Measurements from ENCODE around the gene FN3KRP. TPM values are rescaled to one million over a fixed set of nuclear protein-coding genes. Genes with fewer than 3 reads are reported as not detected.
A peak's percentile ranks its signal among the peaks of the same experiment; 100 is the strongest.
"Not testable (repeated sequence)": the region's sequence is repeated elsewhere in the genome, so short reads cannot be mapped to it uniquely, and the experiment has no call there.

Gene FN3KRP
- total and polyA plus RNA-seq, 11 donors = 6.8 to 23.1 (median 15.8) TPM

DNA sequence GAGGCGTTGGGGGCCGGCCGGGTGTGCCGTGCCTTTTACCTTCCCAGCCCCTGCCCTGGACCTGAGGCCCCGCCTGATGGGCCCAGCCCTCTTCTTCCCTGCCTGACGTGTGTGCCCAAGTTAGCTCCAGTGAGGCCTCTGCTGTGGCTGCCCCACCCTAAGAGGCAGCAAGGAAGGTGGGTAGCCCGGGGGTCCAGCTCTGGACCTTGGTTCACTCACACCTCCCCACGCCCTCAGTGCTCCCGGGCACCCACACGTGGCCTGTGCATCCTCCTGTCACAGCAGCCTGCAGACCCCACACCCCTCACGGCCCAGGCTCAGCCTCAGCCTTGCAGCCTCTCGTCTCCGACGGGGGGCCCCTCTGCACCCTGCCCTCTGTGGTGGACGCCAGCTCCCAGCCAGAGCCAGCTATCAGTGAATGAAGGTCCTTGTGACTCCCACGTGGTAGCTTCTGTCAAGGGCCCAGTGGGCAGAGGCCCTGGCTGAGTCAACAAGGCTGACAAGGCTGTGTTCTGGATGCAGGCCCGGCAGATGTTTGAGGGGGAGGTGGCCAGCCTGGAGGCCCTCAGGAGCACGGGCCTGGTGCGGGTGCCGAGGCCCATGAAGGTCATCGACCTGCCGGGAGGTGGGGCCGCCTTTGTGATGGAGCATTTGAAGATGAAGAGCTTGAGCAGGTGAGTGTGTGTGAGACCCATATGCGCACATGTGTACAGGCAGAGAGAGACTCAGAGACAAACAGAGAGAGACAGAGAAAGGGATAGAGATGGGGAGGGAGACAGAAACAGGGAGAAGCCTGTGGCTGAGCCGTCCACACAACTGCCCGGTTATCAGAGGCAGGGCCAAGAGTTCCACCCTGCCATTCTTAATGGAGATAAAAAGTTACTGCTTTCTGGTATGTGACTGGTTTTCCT lies 21.7 kb downstream of the FN3KRP start:
- Histone ChIP-seq H3K9me3 (peaks cover 0 to 19% (median 2%) of the 10 kb centered on the region in 12 donors), H3K4me1 (peaks cover 0 to 31% (median 9%) of the 10 kb centered on the region in 12 donors), H3K36me3 (peaks cover 0 to 47% (median 41%) of the 10 kb centered on the region in 9 donors), H3K27ac (peak overlapping the region in 11 of 12 donors; percentile 71 to 98 (median 94)), H3K27me3 (no peaks in the 10 kb centered on the region), H3K4me3 (peak overlapping the region in 7 of 12 donors; percentile 2 to 95 (median 88))
- TF ChIP-seq CTCF (IDR thresholded peaks at IDR 0.05) = no peak
- TF ChIP-seq POLR2A (IDR thresholded peaks at IDR 0.05) = peak in 1 of 2 donors; percentile 30
- 38 to 56% (median 44%) methylated on average over 20 to 26 of the region's 26 CpGs for WGBS, 4 donors
- ATAC-seq = peak; percentile 89 to 94 (median 92)
- intact Hi-C loops (cut with DNase I) = no loop called here
- peak; percentile 85 to 93 (median 87) for DNase-seq

DNA sequence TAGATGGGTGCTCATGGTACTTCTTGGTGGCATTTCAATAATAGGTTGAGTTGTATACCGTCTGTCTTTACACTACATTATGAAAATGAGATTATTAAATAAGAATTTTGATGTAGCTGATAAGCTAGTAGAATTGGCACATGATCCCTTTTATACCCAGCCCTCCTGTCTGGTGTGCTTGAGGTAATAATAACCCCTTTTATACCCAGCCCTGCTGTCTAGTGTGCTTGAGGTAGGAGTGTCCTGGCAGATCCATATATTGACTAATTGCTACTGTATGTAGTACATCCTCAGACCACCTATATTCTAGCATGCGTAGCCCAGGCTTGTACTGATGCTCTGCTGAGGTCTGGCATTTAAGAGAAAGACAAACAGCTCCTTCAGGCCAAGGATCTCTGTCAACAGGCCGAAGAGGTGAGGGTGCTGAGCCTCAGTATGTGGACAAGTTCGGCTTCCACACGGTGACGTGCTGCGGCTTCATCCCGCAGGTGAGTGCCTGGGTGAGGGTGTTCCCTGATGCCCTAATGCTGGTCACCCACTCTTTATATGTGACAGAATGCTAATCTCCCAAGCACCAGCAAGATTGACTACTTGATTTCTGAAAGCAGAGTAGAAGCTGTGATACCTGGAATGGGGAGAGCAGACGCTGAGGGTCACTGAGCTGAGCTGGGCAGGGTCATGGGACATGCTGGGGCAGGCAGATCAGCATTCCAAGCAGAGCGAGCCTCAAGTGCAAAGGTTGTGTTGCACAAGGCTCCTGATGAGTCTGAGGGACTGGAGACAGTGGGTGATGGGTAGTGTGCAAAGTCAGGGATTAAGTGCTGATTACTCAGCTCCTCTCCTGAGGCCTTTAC lies 24.6 kb downstream of the FN3KRP start:
- Histone ChIP-seq H3K27ac (no peak overlapping the region), H3K4me3 (no peak overlapping the region), H3K27me3 (no peaks in the 10 kb centered on the region), H3K9me3 (peaks cover 0 to 20% (median 3%) of the 10 kb centered on the region in 12 donors), H3K4me1 (peaks cover 0 to 30% (median 2%) of the 10 kb centered on the region in 12 donors), H3K36me3 (peaks cover 0 to 60% (median 44%) of the 10 kb centered on the region in 9 donors)
- DNase-seq = peak in 1 of 5 donors; percentile 15
- intact Hi-C loops (cut with DNase I) = no loop called here
- TF ChIP-seq CTCF (IDR thresholded peaks at IDR 0.05) (no peak), POLR2A (IDR thresholded peaks at IDR 0.05) (no peak)
- 92 to 99% (median 95%) methylated on average over 10 of the region's 10 CpGs for WGBS, 4 donors
- no peak for ATAC-seq

- H3K9me3 ChIP-seq = peaks cover 0 to 25% (median 3%) of the 10 kb centered on the region in 12 donors
- peaks cover 0 to 12% (median 0%) of the 10 kb centered on the region in 12 donors for H3K4me1 ChIP-seq
- peak in 1 of 5 donors; percentile 52 for DNase-seq
- WGBS, 4 donors = 90 to 94% (median 91%) methylated on average over 13 to 16 of the region's 16 CpGs
- peaks cover 0 to 59% (median 44%) of the 10 kb centered on the region in 9 donors for H3K36me3 ChIP-seq
- intact Hi-C loops (cut with DNase I) = no loop called here
- TF ChIP-seq CTCF (IDR thresholded peaks at IDR 0.05) = peak in 2 of 12 donors; percentile 7 to 9
- no peak for TF ChIP-seq POLR2A (IDR thresholded peaks at IDR 0.05)
- peak in 2 of 4 donors; percentile 26 to 47 for ATAC-seq
- H3K27me3 ChIP-seq = no peaks in the 10 kb centered on the region
- H3K27ac ChIP-seq = no peak overlapping the region
- H3K4me3 ChIP-seq = no peak overlapping the region
These were observed 27.1 kb downstream of the FN3KRP start for GRCh38 chr17:82743344-82744219.

DNA sequence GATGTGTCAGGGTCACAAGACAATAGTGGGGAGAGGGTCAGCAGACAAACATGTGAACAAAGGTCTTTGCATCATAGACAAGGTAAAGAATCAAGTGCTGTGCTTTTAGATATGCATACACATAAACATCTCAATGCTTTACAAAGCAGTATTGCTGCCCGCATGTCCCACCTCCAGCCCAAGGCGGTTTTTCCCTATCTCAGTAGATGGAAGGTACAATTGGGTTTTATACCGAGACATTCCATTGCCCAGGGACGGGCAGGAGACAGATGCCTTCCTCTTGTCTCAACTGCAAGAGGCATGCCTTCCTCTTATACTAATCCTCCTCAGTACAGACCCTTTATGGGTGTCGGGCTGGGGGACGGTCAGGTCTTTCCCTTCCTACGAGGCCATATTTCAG lies 28.2 kb downstream of the FN3KRP start:
- WGBS, 4 donors = 55 to 69% (median 63%) methylated on average over 6 to 7 of the region's 7 CpGs
- ATAC-seq; H3K4me3 ChIP-seq; DNase-seq; H3K27me3 ChIP-seq; intact Hi-C loops (cut with DNase I); H3K4me1 ChIP-seq; H3K27ac ChIP-seq: not testable (repeated sequence)
- peaks cover 0 to 60% (median 44%) of the 10 kb centered on the region in 9 donors for H3K36me3 ChIP-seq
- H3K9me3 ChIP-seq = peaks cover 0 to 25% (median 3%) of the 10 kb centered on the region in 12 donors

Measured in heart left ventricle (tissue), 16 donors.